ENCODE measurements around the gene CBX5.
"Not testable (repeated sequence)": the region's sequence is repeated elsewhere in the genome, so short reads cannot be mapped to it uniquely, and the experiment has no call there.

The CBX5 gene

GRCh38 chr12:54294152-54294952 is 14.4 kb upstream of the CBX5 start:
- DNase-seq: no peak

DNA sequence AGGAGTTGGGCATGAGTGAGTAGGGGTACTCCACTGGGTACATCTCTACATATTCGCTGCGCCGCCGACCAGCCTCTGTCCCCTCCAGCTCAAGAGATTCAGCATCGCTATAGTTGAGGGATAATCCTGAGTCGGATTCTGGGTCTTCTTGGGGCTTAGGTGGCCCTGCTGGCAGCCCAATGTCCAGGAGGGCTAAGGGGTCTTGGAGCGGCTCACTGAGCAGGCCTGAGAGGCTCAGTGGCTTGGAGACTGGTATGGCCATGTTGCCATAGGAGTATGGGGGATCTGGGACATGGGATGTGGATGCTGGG is 13.0 kb upstream of the CBX5 start:
- no peak for DNase-seq

- DNase-seq: no peak
These were observed 12.4 kb upstream of the CBX5 start for GRCh38 chr12:54292083-54292930.

DNA sequence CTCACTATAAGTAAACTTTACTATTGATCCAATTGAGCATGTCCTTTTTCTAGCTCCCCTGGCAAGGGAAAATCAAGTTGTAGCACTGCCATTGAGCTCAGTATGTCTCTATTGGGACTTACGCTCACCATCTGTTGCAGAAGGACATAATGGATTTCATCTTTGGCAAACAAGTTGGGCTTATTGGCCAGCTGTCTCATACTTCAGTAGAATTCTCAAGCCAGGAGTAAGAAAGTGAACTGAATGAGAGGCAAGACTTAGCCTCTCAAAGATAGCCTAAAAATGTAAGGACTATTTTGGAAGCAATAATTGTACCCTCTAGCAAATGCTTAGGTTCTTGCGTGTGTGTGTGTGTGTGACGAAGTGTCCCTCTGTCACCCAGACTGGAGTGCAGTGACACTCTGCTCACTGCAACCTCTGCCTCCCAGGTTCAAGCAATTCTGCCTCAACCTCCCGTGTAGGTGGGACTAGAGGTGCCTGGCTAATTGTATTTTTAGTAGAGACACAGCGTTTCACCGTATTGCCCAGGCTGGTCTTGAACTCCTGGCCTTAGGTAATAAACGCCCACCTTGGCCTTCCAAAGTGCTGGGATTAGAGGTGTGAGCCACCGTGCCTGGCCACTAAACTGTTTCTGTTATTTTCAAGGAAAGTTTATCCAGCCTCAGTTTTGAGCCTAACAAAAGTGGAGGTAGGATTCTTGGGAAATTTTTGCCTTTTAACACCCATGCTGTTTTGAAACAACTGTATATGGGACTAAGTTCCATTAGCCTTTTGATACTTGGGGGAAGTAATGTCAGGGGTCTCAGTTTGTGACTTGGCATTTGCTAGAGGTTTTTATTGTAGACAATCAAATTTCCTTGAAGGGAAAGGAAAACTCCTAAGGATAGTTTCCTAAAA is 7.6 kb upstream of the CBX5 start:
- no peak for DNase-seq

GRCh38 chr12:54286042-54287030 is 6.4 kb upstream of the CBX5 start:
- no peak for DNase-seq

- DNase-seq: no peak
These were observed 5.5 kb upstream of the CBX5 start for GRCh38 chr12:54285150-54286041.

- not testable (repeated sequence) for DNase-seq
These were observed 4.3 kb upstream of the CBX5 start for GRCh38 chr12:54284070-54284780.

GRCh38 chr12:54282949-54283593 is 3.1 kb upstream of the CBX5 start:
- DNase-seq: no peak

- DNase-seq: not testable (repeated sequence)
These were observed 1.8 kb upstream of the CBX5 start for GRCh38 chr12:54281694-54282093.

GRCh38 chr12:54281261-54281638 is 1.3 kb upstream of the CBX5 start:
- DNase-seq: not testable (repeated sequence)

DNA sequence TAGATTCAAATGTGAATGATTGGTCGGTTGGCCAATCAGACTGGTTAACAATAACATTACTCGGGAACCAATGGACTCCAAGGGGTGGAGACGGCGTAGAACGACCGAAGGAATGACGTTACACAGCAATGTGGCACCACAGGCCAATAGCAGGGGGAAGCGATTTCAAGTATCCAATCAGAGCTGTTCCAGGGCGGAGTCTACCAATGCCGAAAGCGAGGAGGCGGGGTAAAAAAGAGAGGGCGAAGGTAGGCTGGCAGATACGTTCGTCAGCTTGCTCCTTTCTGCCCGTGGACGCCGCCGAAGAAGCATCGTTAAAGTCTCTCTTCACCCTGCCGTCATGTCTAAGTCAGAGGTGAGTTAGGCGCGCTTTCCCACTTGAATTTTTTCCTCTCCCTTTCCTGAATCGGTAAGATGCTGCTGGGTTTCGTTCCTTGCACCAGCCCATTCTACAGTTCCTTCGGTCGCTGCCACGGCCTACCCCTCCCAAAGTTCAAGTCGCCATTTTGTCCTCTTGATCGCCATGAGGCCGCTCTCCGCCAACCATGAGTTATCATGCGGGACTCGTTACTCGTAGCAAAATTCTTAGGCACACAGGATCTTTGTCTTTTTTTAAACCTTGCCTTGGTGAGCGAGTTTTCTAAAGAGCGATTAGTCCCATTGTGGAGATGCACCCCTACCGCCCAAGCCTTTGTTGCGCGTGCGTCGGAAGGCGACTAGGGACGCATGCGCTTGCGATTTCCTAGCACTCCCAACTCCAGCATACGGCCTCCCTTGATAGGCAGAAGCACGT is 742 bp upstream of the CBX5 start, which contains the start of gene HNRNPA1:
Gene HNRNPA1, plus strand, starts transcription at position 259 of the 793 bp plus-strand sequence. Its CDS starts 82 bp downstream, at position 341.
- peak; percentile 23 for DNase-seq

GRCh38 chr12:54279227-54279631 is 693 bp downstream of the CBX5 start:
- no peak for DNase-seq

DNA sequence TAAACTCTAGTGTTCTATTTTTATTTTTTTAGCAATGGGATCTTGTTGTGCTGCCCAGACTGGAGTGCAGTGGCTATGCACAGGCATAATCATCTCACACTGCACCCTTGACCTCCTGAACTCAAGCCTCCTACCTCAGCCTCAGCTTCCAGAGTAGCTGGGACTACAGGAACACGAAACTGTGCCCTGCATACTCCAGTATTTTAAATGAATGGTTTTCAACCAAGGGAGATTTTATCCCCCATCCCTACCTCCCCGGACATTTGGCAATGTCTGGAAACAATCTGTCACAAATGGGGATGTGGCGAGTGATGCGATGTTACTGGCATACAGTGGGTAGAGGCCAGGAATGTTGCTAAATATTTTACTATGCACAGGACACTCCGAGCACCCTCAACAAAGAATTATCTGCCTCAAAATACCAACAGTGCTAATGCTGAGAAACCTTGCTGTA is 2.1 kb downstream of the CBX5 start:
- DNase-seq: no peak

DNA sequence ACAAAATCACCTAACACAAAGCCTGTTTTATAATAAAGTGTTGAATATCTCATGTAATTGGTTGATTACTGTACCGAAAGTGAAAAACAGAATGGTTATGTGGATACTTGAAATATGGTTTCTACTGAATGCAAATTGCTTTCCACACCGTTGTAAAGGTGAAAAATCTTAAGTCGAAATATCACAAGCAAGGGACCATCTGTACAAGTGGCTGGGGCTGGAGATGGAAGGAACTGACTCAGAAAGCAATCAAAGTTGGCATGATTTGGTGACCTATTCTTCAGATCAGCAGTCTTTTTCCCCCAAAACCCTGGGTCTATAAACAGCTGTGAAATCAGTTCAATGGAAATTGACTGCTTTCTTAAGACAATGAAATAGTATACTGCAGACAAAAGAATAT is 3.6 kb downstream of the CBX5 start:
- no peak for DNase-seq

DNA sequence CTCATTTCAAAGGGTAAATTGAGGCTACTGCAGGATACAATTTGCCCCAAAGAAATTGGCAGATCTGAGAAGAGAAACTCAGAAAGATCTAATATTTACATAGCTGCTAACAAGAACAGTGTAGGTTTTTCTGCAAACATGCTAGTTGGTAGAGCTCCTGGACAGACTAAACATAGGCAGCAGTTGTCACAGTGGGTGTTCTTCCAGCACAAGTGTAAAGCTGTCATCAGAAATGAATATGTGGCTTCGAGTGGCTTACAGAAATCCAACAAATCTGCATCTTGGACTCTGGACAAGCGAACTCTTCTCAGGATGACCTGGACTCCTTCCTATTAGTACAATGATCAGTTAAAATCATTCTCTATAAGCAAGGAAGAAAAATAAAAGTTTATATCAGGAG is 5.9 kb downstream of the CBX5 start:
- DNase-seq: no peak

DNA sequence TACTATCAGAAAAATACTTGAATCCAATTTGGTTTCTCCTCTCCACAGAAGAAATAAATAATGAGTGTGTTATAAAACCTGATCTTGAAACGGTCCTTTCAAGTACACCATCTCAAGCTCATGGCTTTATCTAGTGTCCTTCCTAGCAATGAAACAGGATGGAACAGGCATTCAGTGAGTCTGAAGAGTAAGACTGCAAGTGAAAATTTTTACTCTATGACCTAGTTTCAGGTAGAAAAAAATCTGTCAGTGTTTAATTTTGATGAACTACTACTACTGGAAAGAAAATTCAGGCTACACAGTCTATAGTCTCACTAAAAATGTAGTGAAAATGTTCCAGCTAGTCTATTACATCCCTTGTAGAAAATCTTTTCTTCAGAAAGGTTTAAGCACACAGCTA is 7.7 kb downstream of the CBX5 start:
- no peak for DNase-seq

- no peak for DNase-seq
These were observed 9.6 kb downstream of the CBX5 start for GRCh38 chr12:54270345-54270744.

DNA sequence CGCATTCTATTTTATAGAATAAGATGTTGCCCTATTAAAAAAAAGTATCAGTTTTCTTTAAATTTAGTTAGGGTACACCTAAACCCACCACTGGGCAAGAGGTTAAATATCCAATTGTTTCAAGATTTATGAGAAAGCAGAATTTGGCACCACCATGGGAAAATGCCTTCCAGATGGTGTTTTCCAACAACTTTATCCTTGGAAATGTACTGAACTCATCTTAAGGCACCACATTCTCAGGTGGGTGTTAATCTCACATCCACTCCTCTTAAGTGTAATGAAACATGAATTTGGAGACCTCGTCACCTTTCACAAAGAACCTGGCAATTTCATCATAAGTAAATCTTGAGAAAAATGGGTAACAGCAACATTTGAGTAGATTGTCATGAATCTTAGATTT is 13.1 kb downstream of the CBX5 start:
- DNase-seq: no peak
